ENCODE measurements around the gene DLX6. TPM values are rescaled to one million over a fixed set of nuclear protein-coding genes. Genes with fewer than 3 reads are reported as not detected.

Gene DLX6
- total and polyA plus RNA-seq, 2 experiments from 2014 or later, result not detected

GRCh38 chr7:97007583-97007861 lies 2.2 kb downstream of the DLX6 start:
- no peaks in the 10 kb centered on the region for H3K36me3 Mint-ChIP-seq (ENCODE audit: low read depth)
- H3K4me3 Mint-ChIP-seq, result peak overlapping the region; percentile 69; the same call in 1 of the 3 replicates
- ATAC-seq (no peak), DNase-seq (ENCODE audit: low spot score) (peak; percentile 30)
- Histone ChIP-seq H3K36me3 (ENCODE audit: insufficient read depth) (no peaks in the 10 kb centered on the region), H3K27me3 (ENCODE audit: insufficient read depth) (peaks cover 99% of the 10 kb centered on the region), H3K27ac (ENCODE audit: low read depth) (no peak overlapping the region), H4K20me1 (replicated peaks; ENCODE audit: insufficient read depth) (peaks cover 56% of the 10 kb centered on the region), H3F3A (replicated peaks; ENCODE audit: low read depth) (peaks cover 58% of the 10 kb centered on the region), H3K4me3 (peak overlapping the region; percentile 60), H2AFZ (no peak overlapping the region), H3K4me2 (peak overlapping the region; percentile 88), H3K4me1 (ENCODE audit: insufficient read depth) (peaks cover 62% of the 10 kb centered on the region), H3K9me2 (ENCODE audit: insufficient read depth) (no peaks in the 10 kb centered on the region), H3K79me2 (replicated peaks; ENCODE audit: insufficient read depth) (no peaks in the 10 kb centered on the region)
- H3K4me1 Mint-ChIP-seq, result peaks cover 30% of the 10 kb centered on the region
- H3K27me3 Mint-ChIP-seq (ENCODE audit: insufficient read depth, low read depth, poor library complexity), result peaks cover 98% of the 10 kb centered on the region
- TF ChIP-seq ZNF462 (CRISPR knock-in tag; IDR thresholded peaks at IDR 0.05) (no peak), ZNF331 (CRISPR knock-in tag; IDR thresholded peaks at IDR 0.05; ENCODE audit: low read depth) (no peak), EZH2 (IDR thresholded peaks at IDR 0.05; ENCODE audit: low read depth, unreplicated experiment) (peak; percentile 63)
- no peak overlapping the region for H3K27ac Mint-ChIP-seq
- peaks cover 4% of the 10 kb centered on the region; the same call in 1 of the 3 replicates for H3K9me3 Mint-ChIP-seq

- DNase-seq (ENCODE audit: low spot score) (no peak), ATAC-seq (no peak)
- Histone ChIP-seq H2AFZ (no peak overlapping the region), H3K27ac (ENCODE audit: low read depth) (no peak overlapping the region), H3K4me3 (no peak overlapping the region), H3K4me2 (no peak overlapping the region), H3K27me3 (ENCODE audit: insufficient read depth) (peaks cover 99% of the 10 kb centered on the region), H3K36me3 (ENCODE audit: insufficient read depth) (no peaks in the 10 kb centered on the region), H3K9me2 (ENCODE audit: insufficient read depth) (no peaks in the 10 kb centered on the region), H3K79me2 (replicated peaks; ENCODE audit: insufficient read depth) (no peaks in the 10 kb centered on the region), H3K4me1 (ENCODE audit: insufficient read depth) (peaks cover 60% of the 10 kb centered on the region), H3F3A (replicated peaks; ENCODE audit: low read depth) (peaks cover 56% of the 10 kb centered on the region), H4K20me1 (replicated peaks; ENCODE audit: insufficient read depth) (peaks cover 61% of the 10 kb centered on the region)
- Mint-ChIP-seq H3K27me3 (ENCODE audit: insufficient read depth, low read depth, poor library complexity) (peaks cover 98% of the 10 kb centered on the region), H3K9me3 (peaks cover 4% of the 10 kb centered on the region; the same call in 1 of the 3 replicates), H3K4me3 (no peak overlapping the region), H3K27ac (no peak overlapping the region), H3K4me1 (peaks cover 25% of the 10 kb centered on the region), H3K36me3 (ENCODE audit: low read depth) (no peaks in the 10 kb centered on the region)
- no peak for TF ChIP-seq REST (IDR thresholded peaks at IDR 0.05; ENCODE audit: unreplicated experiment)
- peak; percentile 12 for TF ChIP-seq EZH2 (IDR thresholded peaks at IDR 0.05; ENCODE audit: low read depth, unreplicated experiment)
Measured at GRCh38 chr7:97008275-97008917, 3.0 kb downstream of the DLX6 start.

All from GM23338 (cell line).